Upper lobe of left lung (tissue), 6 donors: ENCODE measurements around the gene MEG3. TPM values are rescaled to one million over a fixed set of nuclear protein-coding genes. Genes with fewer than 3 reads are reported as not detected.

Experiments used
- ATAC-seq, 2 donors: fragments of 200-7000 bp; cut with Tn5 transposase; one replicate each; pipeline ENCODE4 v1.9.1; 2022; ENCODE audit warnings: mild to moderate bottlenecking in 2 of 2, moderate library complexity in 2 of 2; ENCODE audit not compliant: low FRiP score in 2 of 2
- DNase-seq, 2 donors: peaks; one replicate each; pipeline ENCODE4 v3.0.0-alpha.2; 2019 to 2020
- H3K27ac ChIP-seq, 4 donors: fragments of 200-600 bp; sonication (generic); one replicate each; pipeline ENCODE4 v1.5.1; 2016 to 2019
- H3K27me3 ChIP-seq, 4 donors: fragments of 200-600 bp; sonication (generic); one replicate each; pipeline ENCODE4 v1.5.1; 2017 to 2019
- H3K36me3 ChIP-seq, 4 donors: fragments of 200-600 bp; sonication (generic); one replicate each; pipeline ENCODE4 v1.5.1; 2016 to 2019
- H3K4me1 ChIP-seq, 4 donors: fragments of 200-600 bp; sonication (generic); one replicate each; pipeline ENCODE4 v1.5.1; 2018 to 2019
- H3K4me3 ChIP-seq, 4 donors: fragments of 200-600 bp; sonication (generic); one replicate each; pipeline ENCODE4 v1.5.1; 2017 to 2019; ENCODE audit warnings: mild to moderate bottlenecking in 2 of 4, moderate library complexity in 1 of 4
- H3K9me3 ChIP-seq, 4 donors: fragments of 200-600 bp; sonication (generic); one replicate each; pipeline ENCODE4 v1.5.1; 2018 to 2019
- EP300 ChIP-seq, 4 donors: sonication (generic); formaldehyde crosslinking; IDR thresholded peaks; one replicate each; pipeline ENCODE4 v1.5.1; 2017; ENCODE audit warnings: antibody characterized with exemption in 4 of 4, control low read depth in 2 of 4
- POLR2A ChIP-seq, 4 donors: fragments of 450-650 bp; IDR thresholded peaks; one replicate each; pipeline ENCODE4 v1.5.1; 2016 to 2017; ENCODE audit warnings: antibody characterized with exemption in 4 of 4, mild to moderate bottlenecking in 2 of 4
- POLR2AphosphoS5 ChIP-seq, 2 donors: sonication (generic); formaldehyde crosslinking; IDR thresholded peaks; one replicate each; pipeline ENCODE4 v1.5.1; 2017; ENCODE audit warnings: antibody characterized with exemption in 2 of 2
- WGBS, 2 donors: methylation state at CpG; one replicate each; pipeline ENCODE4 v1.1.5; 2017 to 2018; 5-methylcytosine and 5-hydroxymethylcytosine counted together
- total RNA-seq, 6 donors: library from RNA; depleted of rRNA in 4 of 6; stranded (reverse); fragments of >200 nt in 4 of 6; gene quantifications; one replicate each; pipeline versions ENCODE4 v1.1.0 to v1.2.1, GENCODE V29; 2016 to 2021
- TF ChIP-seq, protein P1 (sequence below), 6 experiments: fragments of 450-650 bp in 4 of 6; fragments of 200-600 bp in 2 of 6; sonication (generic) in 2 of 6; IDR thresholded peaks; one replicate each; pipeline ENCODE4 v1.5.1; 2016 to 2019; ENCODE audit warnings: antibody characterized with exemption in 6 of 6
- donor health status: DM: no; HTN: no; CAD: no; lungs with moderate emphysema.
- donor health status: DM: no; HTN: yes; CAD: no; lungs with severe emphysema.

Gene MEG3
- total RNA-seq, 6 donors from 2014 or later, result 3.9 to 39.8 (median 17.5) TPM

DNA sequence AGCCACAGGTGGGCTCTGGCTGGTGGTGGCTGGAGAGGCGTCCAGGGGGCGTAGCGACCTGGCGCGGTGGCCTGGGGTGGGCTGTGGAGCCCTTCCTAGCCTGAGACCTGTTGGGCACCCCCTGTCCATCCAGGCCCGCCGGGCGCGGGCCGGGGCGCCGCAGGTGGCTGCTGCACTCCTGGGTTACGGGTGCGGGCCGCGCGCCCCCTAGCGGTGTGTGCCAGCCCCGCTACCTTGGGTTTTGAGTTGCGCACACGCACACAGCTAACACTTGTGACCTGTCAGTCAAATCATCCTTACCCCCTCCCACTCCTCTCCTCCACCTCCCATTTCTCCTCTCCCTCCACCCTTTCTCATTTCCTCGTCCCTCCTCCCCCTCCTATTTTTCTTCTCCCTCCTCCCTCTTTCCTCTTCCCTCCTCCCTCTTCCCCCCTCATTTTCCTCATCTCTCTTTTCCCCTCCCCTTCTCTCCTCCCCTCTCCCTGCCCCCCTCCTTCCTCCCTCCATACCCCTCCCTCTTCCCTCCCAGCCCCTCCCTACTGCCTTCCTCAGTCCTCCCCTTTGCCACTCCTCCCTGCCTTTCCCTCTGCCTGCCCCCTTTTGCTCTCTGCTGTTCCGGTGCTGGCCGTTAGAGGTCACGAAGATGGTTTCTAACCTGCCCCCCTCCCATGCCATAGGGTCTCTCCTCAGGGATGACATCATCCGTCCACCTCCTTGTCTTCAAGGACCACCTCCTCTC lies 2.3 kb downstream of the MEG3 start:
- no peak overlapping the region for H3K27ac ChIP-seq
- no peaks in the 10 kb centered on the region for H3K36me3 ChIP-seq
- peaks cover 0 to 13% (median 3%) of the 10 kb centered on the region in 4 donors for H3K27me3 ChIP-seq
- H3K4me3 ChIP-seq, result peak overlapping the region in 2 of 4 donors; percentile 1 to 16
- TF ChIP-seq EP300 (IDR thresholded peaks at IDR 0.05), result no peak
- TF ChIP-seq POLR2A (IDR thresholded peaks at IDR 0.05), result no peak
- no peak for TF ChIP-seq POLR2AphosphoS5 (IDR thresholded peaks at IDR 0.05)
- TF ChIP-seq, protein P1, sequence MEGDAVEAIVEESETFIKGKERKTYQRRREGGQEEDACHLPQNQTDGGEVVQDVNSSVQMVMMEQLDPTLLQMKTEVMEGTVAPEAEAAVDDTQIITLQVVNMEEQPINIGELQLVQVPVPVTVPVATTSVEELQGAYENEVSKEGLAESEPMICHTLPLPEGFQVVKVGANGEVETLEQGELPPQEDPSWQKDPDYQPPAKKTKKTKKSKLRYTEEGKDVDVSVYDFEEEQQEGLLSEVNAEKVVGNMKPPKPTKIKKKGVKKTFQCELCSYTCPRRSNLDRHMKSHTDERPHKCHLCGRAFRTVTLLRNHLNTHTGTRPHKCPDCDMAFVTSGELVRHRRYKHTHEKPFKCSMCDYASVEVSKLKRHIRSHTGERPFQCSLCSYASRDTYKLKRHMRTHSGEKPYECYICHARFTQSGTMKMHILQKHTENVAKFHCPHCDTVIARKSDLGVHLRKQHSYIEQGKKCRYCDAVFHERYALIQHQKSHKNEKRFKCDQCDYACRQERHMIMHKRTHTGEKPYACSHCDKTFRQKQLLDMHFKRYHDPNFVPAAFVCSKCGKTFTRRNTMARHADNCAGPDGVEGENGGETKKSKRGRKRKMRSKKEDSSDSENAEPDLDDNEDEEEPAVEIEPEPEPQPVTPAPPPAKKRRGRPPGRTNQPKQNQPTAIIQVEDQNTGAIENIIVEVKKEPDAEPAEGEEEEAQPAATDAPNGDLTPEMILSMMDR (IDR thresholded peaks at IDR 0.05), result peak in 4 of 6 experiments; percentile 17 to 36 (median 25)
- H3K4me1 ChIP-seq, result peaks cover 0 to 17% (median 1%) of the 10 kb centered on the region in 4 donors
- WGBS, 2 donors, result 73% methylated on average over 21 to 26 of the region's 26 CpGs
- peaks cover 0 to 9% (median 2%) of the 10 kb centered on the region in 4 donors for H3K9me3 ChIP-seq
- peak in 1 of 2 donors; percentile 90 for DNase-seq
- peak in 1 of 2 donors; percentile 63 for ATAC-seq

DNA sequence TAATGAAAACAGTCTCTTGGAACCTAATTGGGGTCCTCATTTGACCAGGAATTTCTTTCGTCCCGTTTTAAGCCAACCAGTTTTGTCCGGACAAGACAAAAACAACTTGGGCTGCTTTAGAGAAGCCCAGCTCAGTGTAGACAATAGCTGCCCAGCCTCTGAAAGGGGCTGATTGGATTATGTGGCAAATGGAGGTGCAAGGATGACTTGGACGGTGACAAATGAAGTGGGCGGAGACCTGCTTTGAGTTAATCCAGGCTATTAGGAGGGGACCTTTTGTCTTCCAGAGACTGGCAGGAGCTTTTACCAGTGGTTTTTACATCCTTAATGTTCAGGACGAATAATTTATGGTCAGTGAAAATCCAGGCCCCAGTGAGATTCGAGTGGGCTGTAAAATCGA lies 4.8 kb downstream of the MEG3 start:
- no peak for DNase-seq

DNA sequence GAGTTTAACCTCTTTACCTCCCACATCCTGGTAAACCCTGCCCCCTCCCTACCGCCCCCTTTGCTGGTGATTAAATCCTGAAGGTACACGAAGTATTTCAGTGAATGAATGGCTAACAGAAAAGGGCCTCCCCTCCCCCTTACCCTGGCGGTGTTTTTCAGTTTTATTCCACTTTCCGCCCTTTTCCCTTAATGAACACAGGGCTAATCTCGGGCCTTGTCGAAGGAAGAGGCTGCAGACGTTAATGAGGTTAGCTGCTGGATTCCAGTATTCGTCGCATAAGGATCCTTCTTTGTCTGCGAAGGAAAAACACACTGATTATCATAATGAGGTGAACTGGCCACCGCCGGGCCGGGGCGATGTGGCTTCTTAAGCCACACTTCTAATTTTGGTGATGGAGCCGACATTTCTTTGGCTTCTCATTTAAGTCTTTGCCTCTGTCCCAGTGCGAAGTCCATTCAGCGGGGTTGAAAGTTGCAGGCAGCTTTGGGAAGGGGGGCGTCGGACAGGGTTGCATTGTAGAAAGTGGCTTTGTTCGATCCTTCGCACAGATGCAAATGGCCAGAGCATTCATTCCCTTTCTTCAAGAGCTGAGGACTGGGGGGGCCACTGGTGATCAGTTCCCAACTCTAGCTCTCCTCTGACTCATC lies 6.5 kb downstream of the MEG3 start:
- Histone ChIP-seq H3K4me1 (no peaks in the 10 kb centered on the region), H3K9me3 (peaks cover 0 to 8% (median 2%) of the 10 kb centered on the region in 4 donors), H3K27ac (no peak overlapping the region), H3K27me3 (peaks cover 0 to 6% (median 0%) of the 10 kb centered on the region in 4 donors), H3K36me3 (no peaks in the 10 kb centered on the region), H3K4me3 (no peak overlapping the region)
- DNase-seq, result no peak
- no peak for ATAC-seq
- 80 to 83% methylated on average over 21 of the region's 21 CpGs for WGBS, 2 donors
- no peak for TF ChIP-seq POLR2A (IDR thresholded peaks at IDR 0.05)
- TF ChIP-seq POLR2AphosphoS5 (IDR thresholded peaks at IDR 0.05), result no peak
- TF ChIP-seq EP300 (IDR thresholded peaks at IDR 0.05), result no peak
- TF ChIP-seq, protein P1 (IDR thresholded peaks at IDR 0.05), result no peak

More for the DNA sequence above, 4.8 kb downstream of the MEG3 start:
- ATAC-seq, result no peak
- H3K4me1 ChIP-seq, result peaks cover 0 to 13% (median 1%) of the 10 kb centered on the region in 4 donors
- H3K4me3 ChIP-seq, result no peak overlapping the region
- H3K9me3 ChIP-seq, result peaks cover 0 to 9% (median 2%) of the 10 kb centered on the region in 4 donors
- WGBS, 2 donors, result 78 to 86% methylated on average over 8 of the region's 8 CpGs
- TF ChIP-seq POLR2A (IDR thresholded peaks at IDR 0.05) (no peak), EP300 (IDR thresholded peaks at IDR 0.05) (no peak), POLR2AphosphoS5 (IDR thresholded peaks at IDR 0.05) (no peak)
- TF ChIP-seq, protein P1 (IDR thresholded peaks at IDR 0.05), result no peak
- H3K27me3 ChIP-seq, result peaks cover 0 to 6% (median 0%) of the 10 kb centered on the region in 4 donors
- no peak overlapping the region for H3K27ac ChIP-seq
- H3K36me3 ChIP-seq, result no peaks in the 10 kb centered on the region

DNA sequence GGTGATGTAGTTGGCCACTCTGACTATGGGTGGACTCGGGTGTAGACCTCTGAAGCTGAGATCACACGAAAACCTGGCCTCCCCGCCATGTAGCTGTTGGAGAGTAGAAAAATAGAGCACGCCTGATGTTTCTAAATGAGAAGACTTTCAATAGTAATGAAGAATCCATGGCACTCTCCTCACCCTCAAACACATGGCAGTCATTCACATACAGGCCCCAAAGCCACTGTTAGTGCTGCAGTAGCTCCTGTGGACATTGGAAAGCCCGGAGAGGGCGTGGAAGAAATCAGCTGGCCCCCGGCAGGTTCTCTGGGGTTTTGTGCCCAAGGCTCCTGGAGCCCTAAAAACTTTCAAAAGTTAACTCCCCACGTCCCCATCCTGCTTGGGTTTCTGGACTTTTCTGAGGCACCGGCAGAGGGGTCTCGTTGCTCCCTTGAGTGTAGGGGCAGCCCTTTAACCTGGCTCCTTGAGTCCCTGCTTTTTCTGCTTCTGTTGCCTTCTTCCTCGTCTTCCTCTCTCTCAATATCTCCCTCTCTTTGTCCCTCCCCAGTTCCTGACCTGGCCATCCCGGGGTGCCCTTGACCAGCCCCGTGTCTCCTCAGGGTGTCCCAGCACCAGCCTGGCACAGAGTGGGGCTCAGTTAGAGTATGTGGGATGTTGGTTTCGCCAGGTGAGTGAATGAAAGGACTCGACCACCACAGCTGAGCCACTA lies 8.3 kb downstream of the MEG3 start:
- Histone ChIP-seq H3K27me3 (no peaks in the 10 kb centered on the region), H3K4me3 (no peak overlapping the region), H3K27ac (no peak overlapping the region), H3K36me3 (no peaks in the 10 kb centered on the region), H3K9me3 (no peaks in the 10 kb centered on the region), H3K4me1 (no peaks in the 10 kb centered on the region)
- DNase-seq (no peak), ATAC-seq (no peak)
- TF ChIP-seq POLR2AphosphoS5 (IDR thresholded peaks at IDR 0.05) (no peak), EP300 (IDR thresholded peaks at IDR 0.05) (no peak), POLR2A (IDR thresholded peaks at IDR 0.05) (no peak)
- TF ChIP-seq, protein P1 (IDR thresholded peaks at IDR 0.05), result no peak
- 88 to 89% methylated on average over 15 of the region's 15 CpGs for WGBS, 2 donors
